Stimulated activated memory B cell treated with anti-CD40 and anti-IgM and Interleukin-4, amounts not matched to agents 10 μg/mL and 1 μg/mL and 100 μg/mL, for 72 hours (primary cell): Measurements from ENCODE around the gene EIF2B2.

Source experiments
- ATAC-seq: fragments of 150-1000 bp; cut with Tn5 transposase; 2 replicates; pipeline ENCODE4 v1.10.0; 2021
- H3K27ac Mint-ChIP-seq: one replicate; pipeline ENCODE4 v1.8.0; 2022; ENCODE audit warnings: mild to moderate bottlenecking, mixed read lengths
- H3K27me3 Mint-ChIP-seq: one replicate; pipeline ENCODE4 v1.8.0; 2022; ENCODE audit warnings: mixed read lengths
- H3K36me3 Mint-ChIP-seq: one replicate; pipeline ENCODE4 v1.8.0; 2022; ENCODE audit warnings: mixed read lengths
- H3K4me1 Mint-ChIP-seq: one replicate; pipeline ENCODE4 v1.8.0; 2022; ENCODE audit warnings: mixed read lengths
- H3K4me3 Mint-ChIP-seq: one replicate; pipeline ENCODE4 v1.8.0; 2022; ENCODE audit warnings: mild to moderate bottlenecking, moderate library complexity, mixed read lengths
- H3K9me3 Mint-ChIP-seq: one replicate; pipeline ENCODE4 v1.8.0; 2022; ENCODE audit warnings: mixed read lengths

Gene EIF2B2

DNA sequence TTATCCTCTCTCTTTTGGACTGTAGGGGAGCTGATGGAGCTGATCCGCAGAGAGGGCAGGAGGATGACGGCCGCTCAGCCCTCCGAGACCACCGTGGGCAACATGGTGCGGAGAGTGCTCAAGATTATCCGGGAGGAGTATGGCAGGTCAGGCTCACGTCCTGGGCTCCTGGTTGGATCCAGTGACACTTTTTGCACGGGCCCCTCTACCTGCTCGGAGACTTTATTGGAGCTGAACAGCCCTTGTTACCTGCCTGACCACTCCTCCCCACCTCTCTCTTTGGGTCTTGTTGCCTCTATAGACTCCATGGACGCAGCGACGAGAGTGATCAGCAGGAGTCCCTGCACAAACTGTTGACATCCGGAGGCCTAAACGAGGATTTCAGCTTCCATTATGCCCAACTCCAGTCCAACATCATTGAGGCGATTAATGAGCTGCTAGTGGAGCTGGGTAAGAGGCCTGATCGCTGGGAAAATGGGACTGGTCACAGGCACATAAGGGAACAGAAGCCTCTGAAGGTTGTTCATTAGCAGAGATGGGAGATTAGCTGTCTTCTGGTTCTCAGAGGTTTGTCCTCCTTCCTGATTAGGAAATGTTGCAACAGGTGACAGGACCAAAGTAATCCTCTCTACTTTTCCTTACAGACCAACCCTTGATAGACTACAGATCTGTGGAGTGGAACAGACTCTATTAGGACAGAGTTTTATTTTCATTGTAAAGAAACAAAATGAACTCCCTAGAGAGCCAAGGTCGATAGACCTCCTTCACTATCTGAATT lies 718 bp downstream of the EIF2B2 start:
- peak overlapping the region; percentile 95 for H3K4me3 Mint-ChIP-seq
- no peak for ATAC-seq
- no peaks in the 10 kb centered on the region for H3K27me3 Mint-ChIP-seq
- peak overlapping the region; percentile 90 for H3K27ac Mint-ChIP-seq
- H3K9me3 Mint-ChIP-seq: no peaks in the 10 kb centered on the region
- peaks cover 37% of the 10 kb centered on the region for H3K36me3 Mint-ChIP-seq
- H3K4me1 Mint-ChIP-seq: peaks cover 36% of the 10 kb centered on the region

DNA sequence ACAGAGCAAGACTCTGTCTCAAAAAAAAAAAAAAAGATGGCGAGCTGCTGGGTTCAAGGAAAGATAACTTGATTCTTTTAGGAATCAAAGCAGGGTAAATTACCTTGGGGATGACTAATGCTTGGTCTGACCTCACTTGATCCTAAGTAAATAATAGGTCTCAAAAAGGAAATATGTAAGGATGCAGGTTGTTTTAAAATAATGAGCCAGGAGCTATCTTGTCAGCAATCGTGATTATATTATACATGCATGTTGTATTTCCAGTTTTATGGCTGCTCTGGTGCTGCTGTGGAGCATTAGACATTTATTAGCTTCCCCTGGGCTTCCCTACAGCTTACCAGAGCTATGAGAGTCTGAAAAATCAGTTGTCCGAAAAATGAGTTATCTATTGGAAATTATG lies 2.6 kb downstream of the EIF2B2 start:
- Mint-ChIP-seq H3K36me3 (peaks cover 45% of the 10 kb centered on the region), H3K4me1 (peaks cover 36% of the 10 kb centered on the region), H3K9me3 (no peaks in the 10 kb centered on the region), H3K4me3 (no peak overlapping the region), H3K27ac (no peak overlapping the region), H3K27me3 (no peaks in the 10 kb centered on the region)
- no peak for ATAC-seq

DNA sequence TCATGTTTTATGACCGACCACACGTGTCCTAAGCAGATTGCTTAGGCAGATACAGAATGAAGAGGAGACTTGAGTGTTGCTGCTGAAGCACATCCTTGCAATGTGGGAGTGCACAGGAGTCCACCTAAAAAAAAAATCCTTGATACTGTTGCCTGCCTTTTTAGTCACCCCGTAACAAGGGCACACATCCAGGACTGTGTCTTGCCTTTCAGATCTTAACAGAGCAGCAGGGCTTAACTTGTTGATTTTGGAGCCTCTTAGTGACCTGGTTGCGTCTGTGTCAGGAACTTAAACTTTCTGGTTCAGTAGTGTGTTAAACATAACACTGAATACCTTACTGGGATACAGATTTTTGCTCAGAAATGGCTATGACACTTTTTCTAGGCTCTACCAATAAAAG lies 6.5 kb downstream of the EIF2B2 start:
- Mint-ChIP-seq H3K27me3 (no peaks in the 10 kb centered on the region), H3K9me3 (no peaks in the 10 kb centered on the region), H3K4me1 (peaks cover 16% of the 10 kb centered on the region), H3K27ac (no peak overlapping the region), H3K4me3 (no peak overlapping the region), H3K36me3 (peaks cover 53% of the 10 kb centered on the region)
- no peak for ATAC-seq

DNA sequence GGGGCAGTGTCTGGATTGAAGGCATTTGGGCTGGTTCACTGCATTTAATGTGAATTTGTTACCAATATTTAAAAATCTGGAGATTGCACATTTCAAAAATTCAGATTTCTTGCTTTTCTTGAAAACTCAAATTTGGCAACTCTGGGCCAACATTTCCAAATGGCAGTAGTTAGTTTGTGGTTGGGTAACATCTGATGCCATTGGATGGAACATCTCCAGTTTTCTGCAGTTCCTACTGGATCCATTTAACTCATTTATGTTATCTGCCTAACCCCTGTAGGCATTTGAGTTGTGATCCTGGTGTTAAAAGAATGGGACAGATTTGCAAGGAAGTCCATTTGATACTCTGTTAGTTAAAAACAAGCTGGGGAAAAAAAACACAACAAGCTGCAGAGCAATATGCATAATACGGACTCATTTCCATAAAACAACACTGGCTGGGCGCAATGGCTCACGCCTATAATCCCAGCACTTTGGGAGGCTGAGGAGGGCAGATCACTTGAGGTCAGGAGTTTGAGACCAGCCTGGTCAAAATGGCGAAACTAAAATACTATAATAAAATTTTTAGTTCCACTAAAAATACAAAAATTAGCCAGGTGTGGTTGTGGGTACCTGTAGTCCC lies 7.9 kb downstream of the EIF2B2 start:
- peaks cover 44% of the 10 kb centered on the region for H3K36me3 Mint-ChIP-seq
- H3K4me3 Mint-ChIP-seq: no peak overlapping the region
- peaks cover 6% of the 10 kb centered on the region for H3K4me1 Mint-ChIP-seq
- no peak overlapping the region for H3K27ac Mint-ChIP-seq
- no peak for ATAC-seq
- no peaks in the 10 kb centered on the region for H3K27me3 Mint-ChIP-seq
- no peaks in the 10 kb centered on the region for H3K9me3 Mint-ChIP-seq

DNA sequence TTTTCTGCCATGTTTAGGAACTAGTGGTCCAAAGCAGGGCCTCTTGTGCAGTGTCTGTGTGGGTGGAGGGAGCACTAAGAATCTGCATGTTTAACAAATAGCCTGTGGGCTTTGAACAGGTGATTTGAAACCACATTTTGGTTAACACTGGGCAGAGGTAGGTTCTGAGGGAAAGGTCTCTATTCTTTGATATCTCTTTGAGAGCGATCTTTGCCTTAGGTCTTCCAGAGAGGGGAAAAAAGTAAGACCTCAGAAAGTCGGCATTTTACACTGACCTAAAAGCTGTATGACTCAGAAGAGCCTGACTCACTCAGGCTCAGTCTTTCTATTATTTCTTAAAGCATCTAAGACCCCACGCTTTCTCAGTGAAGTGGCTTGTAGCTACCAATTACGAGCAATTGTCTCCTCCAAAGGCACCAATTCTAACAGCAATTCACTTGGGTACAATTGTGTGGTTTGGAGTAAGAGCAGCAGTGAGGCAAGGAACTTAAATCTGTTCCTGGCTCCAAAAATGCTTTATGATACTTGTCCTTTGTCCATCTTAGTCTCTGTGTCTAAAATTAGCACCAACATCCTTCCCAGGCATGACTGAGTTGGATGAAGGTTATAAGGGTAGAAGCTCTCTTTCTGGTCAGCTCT lies 8.8 kb downstream of the EIF2B2 start:
- ATAC-seq: no peak
- H3K27ac Mint-ChIP-seq: no peak overlapping the region
- peaks cover 41% of the 10 kb centered on the region for H3K36me3 Mint-ChIP-seq

DNA sequence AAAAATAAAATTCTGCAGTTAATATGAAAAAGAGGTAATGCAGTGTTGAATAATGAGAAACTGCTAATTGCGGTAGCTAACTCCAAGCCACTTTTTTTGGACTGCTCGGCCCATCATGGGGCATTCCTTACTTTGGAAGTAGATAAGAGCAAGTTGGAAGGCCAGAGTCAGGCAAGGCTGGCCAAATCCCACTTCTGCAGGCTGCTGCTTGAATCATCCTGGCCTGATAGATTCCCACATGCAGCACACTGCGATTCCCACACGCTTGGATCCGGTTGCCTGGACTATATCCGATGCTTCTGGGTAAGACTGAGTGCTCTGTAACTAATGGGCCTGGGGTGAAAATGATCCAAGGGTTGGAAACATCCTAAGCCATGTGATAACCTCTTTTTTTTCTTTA lies 10.6 kb downstream of the EIF2B2 start:
- Mint-ChIP-seq H3K36me3 (peaks cover 31% of the 10 kb centered on the region), H3K4me1 (no peaks in the 10 kb centered on the region), H3K4me3 (no peak overlapping the region), H3K27me3 (no peaks in the 10 kb centered on the region), H3K27ac (peak overlapping the region; percentile 40), H3K9me3 (no peaks in the 10 kb centered on the region)
- no peak for ATAC-seq

More for the DNA sequence above, 8.8 kb downstream of the EIF2B2 start:
- Mint-ChIP-seq H3K4me1 (peaks cover 6% of the 10 kb centered on the region), H3K9me3 (no peaks in the 10 kb centered on the region), H3K27me3 (no peaks in the 10 kb centered on the region), H3K4me3 (no peak overlapping the region)

DNA sequence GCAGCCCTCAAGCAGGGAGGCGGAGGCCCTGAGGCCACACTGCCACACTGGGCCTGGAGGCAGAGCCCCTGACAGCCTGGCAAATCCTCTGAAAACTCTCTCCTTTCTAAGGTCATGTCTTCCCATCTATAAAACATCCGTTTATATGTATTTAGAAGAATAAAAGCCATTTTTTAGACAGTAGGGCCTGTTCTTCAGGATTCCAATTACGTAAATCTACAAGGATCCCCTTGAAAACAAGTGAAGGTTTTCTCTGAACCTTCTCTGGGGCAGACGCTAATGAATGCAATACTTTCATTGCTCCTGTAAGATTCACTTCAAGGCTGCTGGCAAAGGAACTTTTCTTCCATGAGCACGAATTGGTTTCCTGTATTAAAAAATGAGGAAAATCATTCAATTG lies 12.8 kb downstream of the EIF2B2 start:
- peaks cover 31% of the 10 kb centered on the region for H3K36me3 Mint-ChIP-seq
- ATAC-seq: no peak
- no peaks in the 10 kb centered on the region for H3K4me1 Mint-ChIP-seq
- H3K9me3 Mint-ChIP-seq: no peaks in the 10 kb centered on the region
- no peaks in the 10 kb centered on the region for H3K27me3 Mint-ChIP-seq
- no peak overlapping the region for H3K27ac Mint-ChIP-seq
- H3K4me3 Mint-ChIP-seq: no peak overlapping the region

DNA sequence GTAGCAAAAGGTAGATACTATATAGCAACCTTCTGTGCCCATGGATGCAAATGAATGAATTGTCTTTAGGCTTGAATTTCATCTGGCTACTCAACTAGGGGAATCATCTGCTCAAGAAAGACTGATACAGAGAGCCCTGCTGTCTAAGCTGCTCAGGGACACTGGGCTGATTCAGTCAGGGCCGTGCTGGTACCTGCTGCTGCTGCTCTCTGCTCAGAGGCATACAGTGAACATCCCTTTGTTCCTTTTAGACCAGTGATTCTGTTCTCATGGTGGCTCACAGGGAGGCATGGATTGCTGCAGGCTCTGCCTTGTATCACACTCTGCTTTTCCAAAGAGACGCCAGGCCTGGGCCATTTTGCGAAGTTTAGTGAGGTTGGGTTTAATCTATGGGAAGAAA lies 14.1 kb downstream of the EIF2B2 start:
- Mint-ChIP-seq H3K9me3 (no peaks in the 10 kb centered on the region), H3K27ac (no peak overlapping the region), H3K36me3 (peaks cover 36% of the 10 kb centered on the region), H3K4me1 (no peaks in the 10 kb centered on the region), H3K4me3 (no peak overlapping the region), H3K27me3 (no peaks in the 10 kb centered on the region)
- no peak for ATAC-seq

DNA sequence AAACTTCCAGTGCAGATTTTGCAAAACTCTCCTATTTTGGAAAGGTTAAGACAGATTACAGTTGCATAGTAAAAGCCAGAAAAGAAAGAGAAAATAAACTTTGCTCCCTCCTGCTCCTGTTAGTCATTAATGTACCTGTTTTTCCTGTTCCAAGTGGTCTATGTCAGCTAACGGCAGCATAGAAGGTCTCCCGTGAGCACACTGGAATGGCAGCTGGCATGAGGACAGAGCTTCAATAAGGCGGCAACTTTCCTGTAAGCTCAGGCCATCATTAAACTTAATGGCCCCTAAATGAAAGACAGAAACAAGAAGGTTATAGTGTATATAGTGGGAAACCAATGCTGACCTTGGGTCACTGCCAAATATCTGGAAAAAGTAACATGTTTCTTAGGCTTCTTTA lies 16.0 kb downstream of the EIF2B2 start:
- no peaks in the 10 kb centered on the region for H3K9me3 Mint-ChIP-seq
- no peak overlapping the region for H3K4me3 Mint-ChIP-seq
- ATAC-seq: no peak
- no peaks in the 10 kb centered on the region for H3K27me3 Mint-ChIP-seq
- H3K36me3 Mint-ChIP-seq: peaks cover 46% of the 10 kb centered on the region
- H3K27ac Mint-ChIP-seq: no peak overlapping the region
- no peaks in the 10 kb centered on the region for H3K4me1 Mint-ChIP-seq

DNA sequence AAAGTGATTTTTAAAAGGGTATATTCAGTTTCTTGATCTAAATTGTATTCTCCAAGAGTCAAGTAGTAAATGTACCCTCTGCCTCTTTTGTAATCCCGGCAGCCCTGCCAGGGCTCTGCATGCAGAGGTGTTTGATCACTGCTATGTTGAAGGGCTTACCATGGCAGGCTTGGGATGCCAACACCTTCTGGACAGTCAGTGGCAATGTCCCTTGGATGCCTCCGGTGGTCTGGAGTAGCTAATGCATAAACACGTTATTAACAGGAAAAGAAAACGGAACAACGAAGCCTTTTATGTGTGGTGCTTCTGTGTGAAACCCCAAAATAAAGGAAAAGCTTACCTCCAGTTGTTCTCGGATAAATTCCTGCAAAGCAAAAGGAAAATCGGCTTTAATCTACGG lies 19.9 kb downstream of the EIF2B2 start:
- H3K36me3 Mint-ChIP-seq: peaks cover 29% of the 10 kb centered on the region
- H3K27ac Mint-ChIP-seq: no peak overlapping the region
- no peaks in the 10 kb centered on the region for H3K4me1 Mint-ChIP-seq
- no peaks in the 10 kb centered on the region for H3K9me3 Mint-ChIP-seq
- H3K27me3 Mint-ChIP-seq: no peaks in the 10 kb centered on the region
- H3K4me3 Mint-ChIP-seq: no peak overlapping the region
- ATAC-seq: no peak

DNA sequence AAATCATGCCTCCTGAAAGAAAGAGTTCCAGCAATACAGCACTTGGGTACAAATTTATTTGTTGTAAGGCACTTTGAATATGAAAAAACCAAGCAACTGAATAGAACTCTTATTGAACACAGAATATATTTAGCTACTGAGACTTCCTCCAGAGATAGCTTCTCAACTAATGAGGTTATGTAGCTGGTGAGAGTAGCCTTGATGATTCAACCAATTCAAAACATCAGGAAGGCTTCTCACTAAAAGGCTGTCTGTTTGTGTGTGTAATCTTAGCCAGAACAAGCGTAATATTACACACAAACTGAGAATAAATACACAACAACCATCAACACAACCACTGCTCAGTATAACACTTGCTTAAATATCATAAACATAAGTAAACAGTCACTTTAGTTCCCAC lies 20.4 kb downstream of the EIF2B2 start:
- no peaks in the 10 kb centered on the region for H3K9me3 Mint-ChIP-seq
- no peaks in the 10 kb centered on the region for H3K4me1 Mint-ChIP-seq
- H3K36me3 Mint-ChIP-seq: peaks cover 32% of the 10 kb centered on the region

DNA sequence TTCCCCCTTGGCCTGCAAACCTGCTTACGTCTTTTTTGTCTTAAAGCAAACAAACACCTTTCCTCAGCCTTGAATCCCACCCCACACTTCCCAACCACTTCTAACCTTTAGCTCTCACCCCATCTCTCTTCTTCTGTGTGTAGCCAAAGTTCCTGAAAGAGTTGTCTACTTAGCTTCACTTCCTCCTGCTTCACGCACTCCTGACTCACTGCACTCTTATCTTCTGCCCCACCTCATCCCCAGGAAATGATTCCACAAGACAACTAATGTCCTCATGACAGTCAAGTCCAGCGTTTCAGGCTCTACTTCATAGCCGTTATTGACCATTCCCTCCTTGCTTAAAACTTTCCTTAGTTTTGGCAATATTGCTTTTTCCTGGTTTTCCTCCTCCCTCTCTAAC lies 22.4 kb downstream of the EIF2B2 start:
- H3K4me1 Mint-ChIP-seq: no peaks in the 10 kb centered on the region
- H3K36me3 Mint-ChIP-seq: peaks cover 28% of the 10 kb centered on the region
- ATAC-seq: no peak
- no peak overlapping the region for H3K27ac Mint-ChIP-seq
- H3K9me3 Mint-ChIP-seq: no peaks in the 10 kb centered on the region
- no peaks in the 10 kb centered on the region for H3K27me3 Mint-ChIP-seq
- H3K4me3 Mint-ChIP-seq: no peak overlapping the region

More for the DNA sequence above, 20.4 kb downstream of the EIF2B2 start:
- ATAC-seq: no peak
- Mint-ChIP-seq H3K27ac (no peak overlapping the region), H3K27me3 (no peaks in the 10 kb centered on the region), H3K4me3 (no peak overlapping the region)

DNA sequence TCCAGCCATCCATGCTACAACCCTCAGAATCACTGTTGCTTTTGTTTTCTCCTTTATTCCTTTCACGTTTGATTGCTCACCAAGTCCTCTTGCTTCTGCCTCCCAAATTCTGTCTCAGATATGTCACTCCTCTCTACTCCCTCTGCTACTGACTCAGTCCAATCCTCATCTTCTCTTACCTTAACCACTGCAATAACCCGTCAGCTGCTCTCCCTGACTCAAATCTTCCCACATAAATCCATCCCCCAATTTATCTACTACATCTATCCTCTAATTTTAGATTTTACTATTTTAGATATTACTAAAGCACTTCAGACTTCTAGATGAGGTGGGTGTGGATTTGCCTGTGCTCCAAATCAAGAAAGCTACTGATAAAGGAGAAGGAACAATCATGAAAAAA lies 23.2 kb downstream of the EIF2B2 start:
- Mint-ChIP-seq H3K36me3 (peaks cover 30% of the 10 kb centered on the region), H3K4me1 (no peaks in the 10 kb centered on the region), H3K4me3 (no peak overlapping the region), H3K27ac (no peak overlapping the region), H3K9me3 (no peaks in the 10 kb centered on the region), H3K27me3 (no peaks in the 10 kb centered on the region)
- ATAC-seq: no peak

DNA sequence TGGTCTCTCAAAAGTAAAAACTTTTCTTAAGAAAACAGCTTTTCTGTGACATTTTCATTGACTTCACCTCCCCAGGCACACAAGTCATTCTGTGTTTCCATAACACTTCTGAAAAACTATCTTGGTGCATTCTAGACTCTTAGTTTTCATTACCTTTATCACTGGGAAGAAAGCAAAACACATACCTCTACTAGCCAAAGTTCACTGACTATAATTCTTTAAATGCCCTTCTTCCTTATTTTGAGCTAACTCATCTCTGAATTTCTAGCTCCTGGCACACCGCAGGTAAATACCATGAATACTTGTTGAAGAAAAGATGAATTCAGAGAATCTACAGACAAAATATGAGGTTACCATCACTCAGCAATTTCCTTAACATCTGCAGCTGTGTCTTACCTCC lies 27.4 kb downstream of the EIF2B2 start:
- H3K4me1 Mint-ChIP-seq: no peaks in the 10 kb centered on the region
- H3K9me3 Mint-ChIP-seq: no peaks in the 10 kb centered on the region
- ATAC-seq: no peak
- H3K4me3 Mint-ChIP-seq: no peak overlapping the region
- peaks cover 19% of the 10 kb centered on the region for H3K36me3 Mint-ChIP-seq
- H3K27me3 Mint-ChIP-seq: no peaks in the 10 kb centered on the region
- no peak overlapping the region for H3K27ac Mint-ChIP-seq

DNA sequence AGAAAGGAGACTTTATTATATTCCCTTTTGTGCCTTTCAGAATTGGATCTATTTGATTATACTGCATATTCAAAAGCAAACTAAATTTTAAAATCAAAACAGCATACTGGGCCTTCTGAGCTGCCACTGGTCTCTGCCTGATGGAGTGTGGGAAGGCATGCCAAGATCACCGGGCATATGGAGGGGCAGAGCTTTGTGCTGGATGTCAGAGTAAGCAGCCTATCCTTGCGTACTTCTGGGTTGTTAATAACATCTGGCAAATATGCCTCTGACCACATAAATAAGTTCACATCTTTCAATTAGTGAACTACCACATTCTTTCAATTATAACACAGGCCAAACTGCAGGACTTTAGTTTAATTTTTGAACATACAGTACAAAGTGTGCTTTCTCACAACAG lies 30.2 kb downstream of the EIF2B2 start:
- Mint-ChIP-seq H3K9me3 (no peaks in the 10 kb centered on the region), H3K27me3 (no peaks in the 10 kb centered on the region), H3K4me3 (no peak overlapping the region), H3K27ac (no peak overlapping the region), H3K36me3 (peaks cover 37% of the 10 kb centered on the region), H3K4me1 (no peaks in the 10 kb centered on the region)
- ATAC-seq: no peak

DNA sequence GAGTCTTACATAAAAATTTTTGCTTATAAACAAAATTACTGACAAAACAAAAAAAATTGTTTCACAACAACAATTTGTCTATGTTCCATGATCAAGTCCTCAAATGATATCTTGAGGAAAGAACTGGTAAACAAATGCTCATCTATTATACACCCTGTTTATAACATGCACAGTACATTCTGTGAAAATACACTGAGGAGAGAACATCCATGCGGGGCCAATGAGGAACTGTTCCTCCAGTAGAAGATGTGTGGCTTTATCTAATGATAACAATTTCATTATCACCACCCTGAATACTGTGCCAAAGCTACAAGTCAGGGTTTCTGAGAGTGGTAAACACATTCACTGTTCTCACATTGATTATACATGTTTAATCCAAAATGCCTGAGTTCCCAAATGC lies 37.8 kb downstream of the EIF2B2 start:
- H3K36me3 Mint-ChIP-seq: peaks cover 37% of the 10 kb centered on the region
- no peaks in the 10 kb centered on the region for H3K9me3 Mint-ChIP-seq
- peaks cover 14% of the 10 kb centered on the region for H3K4me1 Mint-ChIP-seq
- no peak overlapping the region for H3K4me3 Mint-ChIP-seq
- H3K27me3 Mint-ChIP-seq: no peaks in the 10 kb centered on the region
- ATAC-seq: no peak
- no peak overlapping the region for H3K27ac Mint-ChIP-seq
